Right renal cortex interstitium (tissue), 3 donors: ENCODE measurements around the gene PLPP7. TPM values are rescaled to one million over a fixed set of nuclear protein-coding genes. Genes with fewer than 3 reads are reported as not detected.

ENCODE experiments used
- DNase-seq, 3 donors: peaks; one replicate each; pipeline ENCODE4 v3.0.0-alpha.2; 2013; ENCODE audit warnings: low read depth in 3 of 3, low spot score in 2 of 3
- polyA plus RNA-seq, 3 donors: library from polyadenylated mRNA; unstranded; fragments of 120-200 nt; gene quantifications; one replicate each; pipeline ENCODE4 v1.2.1, GENCODE V29; 2013; ENCODE audit not compliant: insufficient read length in 3 of 3

Gene PLPP7
- polyA plus RNA-seq, 3 donors = 1.9 to 2.5 (median 2.0) TPM

DNA sequence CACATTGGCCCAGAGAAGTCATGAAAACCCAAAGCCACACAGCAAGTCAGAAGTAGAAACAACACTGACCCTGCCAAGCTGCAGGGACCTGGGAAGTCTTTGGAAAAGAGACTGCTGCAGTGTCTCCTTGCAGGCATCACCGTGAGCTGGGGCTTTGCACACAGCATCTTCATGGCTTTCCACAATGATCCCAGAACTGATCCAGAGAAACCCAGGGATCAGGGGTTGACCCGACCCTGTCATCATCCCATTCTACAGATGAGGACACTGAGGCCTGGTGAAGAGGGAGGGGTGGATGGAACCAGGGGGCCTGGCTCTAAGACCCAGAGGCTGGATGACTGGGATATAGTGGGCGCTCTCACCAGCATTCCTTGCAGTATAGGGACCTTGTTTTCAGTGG is 8.9 kb upstream of the PLPP7 start:
- DNase-seq = no peak

DNA sequence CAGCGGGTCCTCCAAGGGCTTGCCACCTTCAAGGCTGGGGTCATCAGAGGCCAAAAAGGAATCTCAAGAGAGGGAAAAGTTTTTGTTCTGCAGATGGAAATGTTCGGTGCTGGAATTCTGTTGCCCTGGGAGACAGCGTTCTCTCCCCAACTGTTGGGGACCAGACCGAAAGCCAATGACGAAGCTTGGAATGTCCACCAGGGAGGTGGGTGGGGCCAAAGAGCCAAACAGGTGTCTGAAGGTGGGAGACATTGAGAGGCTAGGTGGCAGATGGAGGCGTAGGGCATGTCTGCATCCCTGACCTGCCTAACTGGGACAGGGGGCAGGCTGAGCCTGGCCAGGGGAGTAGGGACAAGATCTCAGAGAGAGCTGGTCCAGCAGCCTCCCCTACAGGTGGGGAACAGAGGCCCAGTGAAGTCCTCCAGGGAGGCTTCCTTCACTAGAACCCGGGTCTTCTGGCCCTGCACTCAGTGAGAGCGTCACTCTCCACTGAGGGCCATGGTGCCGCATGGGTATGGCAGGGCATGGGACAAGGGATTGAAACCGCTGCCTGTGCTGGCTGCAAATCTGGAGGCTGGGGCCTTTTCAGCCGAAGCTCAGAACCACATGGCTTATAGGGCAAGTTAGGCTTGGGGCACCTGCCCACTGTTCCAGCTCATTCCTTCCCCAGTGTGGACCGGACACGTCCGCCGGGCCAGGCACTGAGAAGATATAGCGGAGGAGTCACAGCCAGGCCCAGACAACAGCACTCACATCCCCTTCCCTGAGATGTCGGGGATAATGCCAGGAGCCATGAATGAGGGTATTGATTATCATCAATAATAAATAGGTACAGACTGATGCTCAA is 8.2 kb upstream of the PLPP7 start:
- DNase-seq = no peak

DNA sequence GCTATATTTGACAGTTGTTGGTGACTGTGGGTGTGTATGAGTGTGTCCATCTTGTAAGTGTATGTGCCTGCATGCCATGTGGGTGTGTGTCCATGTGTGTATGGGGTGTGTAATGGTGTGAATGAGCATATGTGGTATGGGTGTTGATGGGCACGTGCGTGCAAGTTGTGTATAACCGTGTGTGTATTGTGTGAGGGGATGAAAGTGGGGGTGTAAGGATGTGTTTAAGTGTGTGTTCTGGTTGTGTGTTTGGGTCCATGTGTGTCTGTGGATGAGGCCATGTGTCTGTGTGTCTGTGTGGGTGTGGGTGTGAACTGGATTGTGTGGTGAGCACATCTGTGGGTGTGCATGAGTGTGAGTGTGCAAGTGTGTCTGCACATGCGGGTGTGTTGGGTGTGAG is 7.3 kb upstream of the PLPP7 start:
- DNase-seq = no peak

DNA sequence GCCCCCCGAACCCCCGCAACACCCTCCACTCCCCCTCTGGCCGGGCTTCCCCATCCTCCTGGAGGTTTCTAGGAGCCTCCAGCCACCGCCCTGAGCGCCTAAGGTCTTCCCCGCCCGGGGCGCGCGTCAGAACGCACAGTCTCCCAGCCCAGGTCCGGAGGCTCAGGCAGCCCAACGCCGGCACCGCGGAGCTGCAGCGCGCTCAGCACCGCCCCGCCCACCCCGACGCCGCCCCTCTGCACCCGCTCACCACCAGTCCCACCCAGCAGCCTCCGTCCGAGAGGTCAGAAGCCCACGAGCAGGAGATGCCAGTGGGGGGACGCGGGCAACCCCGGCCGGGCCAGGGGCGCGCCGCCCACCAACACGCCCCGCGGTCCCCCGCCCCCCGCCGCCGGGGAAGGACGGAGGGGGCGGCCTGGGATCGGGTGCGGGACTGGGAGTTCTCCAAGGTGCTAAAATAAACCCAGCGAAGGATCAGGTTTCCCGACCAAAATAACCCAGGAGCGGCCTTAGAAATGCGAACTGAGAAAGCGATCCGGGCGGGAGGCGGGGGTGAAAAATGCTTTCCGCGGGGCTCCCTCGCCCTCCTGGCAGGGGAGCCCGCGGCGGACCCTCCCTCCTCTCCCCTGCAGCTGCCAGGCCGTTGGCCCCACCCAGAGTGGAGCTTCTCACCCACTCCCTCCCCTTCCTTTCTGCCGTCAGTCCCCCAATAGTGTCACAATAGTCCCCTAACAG is 6.7 kb upstream of the PLPP7 start:
- peak; percentile 23 to 62 (median 54) for DNase-seq

DNA sequence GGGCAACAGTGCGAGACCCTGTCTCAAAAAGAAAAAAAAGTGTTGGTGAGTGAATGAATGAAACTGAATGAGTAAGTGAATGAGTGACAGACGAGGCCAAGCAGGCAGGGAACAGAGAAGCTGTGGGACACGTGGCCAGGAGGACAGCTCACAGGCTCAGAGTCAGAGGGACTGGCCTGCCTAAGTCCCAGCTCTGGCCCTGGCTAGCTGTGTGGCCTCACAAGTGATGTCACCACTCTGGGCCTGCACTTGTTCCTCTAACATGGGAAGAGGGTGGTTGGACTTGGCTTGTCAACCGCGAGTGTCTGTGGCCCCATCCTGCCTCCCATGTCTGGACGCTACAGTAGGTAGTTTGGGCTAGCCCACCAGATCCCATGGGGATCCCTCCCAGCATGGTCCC is 4.7 kb upstream of the PLPP7 start:
- DNase-seq = no peak

DNA sequence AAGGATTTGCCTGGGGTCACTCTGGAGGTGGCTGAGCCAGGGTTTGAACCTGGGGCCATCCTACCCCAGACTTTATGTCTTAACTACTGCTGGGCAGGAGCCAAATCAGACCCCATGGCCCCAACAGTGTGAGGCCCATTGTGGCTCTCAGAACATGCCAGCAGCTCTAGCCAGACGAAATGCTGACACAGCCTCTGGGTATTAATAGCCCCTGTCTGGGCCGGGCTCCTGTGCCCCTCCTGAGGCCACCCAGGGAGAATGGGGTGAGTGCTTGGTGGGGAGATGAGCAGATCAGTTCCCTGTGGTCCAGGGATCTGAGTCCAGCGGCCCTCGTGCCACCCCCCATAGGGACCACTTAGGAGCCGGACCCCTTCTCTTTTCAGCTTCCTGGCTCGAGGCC is 2.2 kb upstream of the PLPP7 start:
- DNase-seq = no peak

DNA sequence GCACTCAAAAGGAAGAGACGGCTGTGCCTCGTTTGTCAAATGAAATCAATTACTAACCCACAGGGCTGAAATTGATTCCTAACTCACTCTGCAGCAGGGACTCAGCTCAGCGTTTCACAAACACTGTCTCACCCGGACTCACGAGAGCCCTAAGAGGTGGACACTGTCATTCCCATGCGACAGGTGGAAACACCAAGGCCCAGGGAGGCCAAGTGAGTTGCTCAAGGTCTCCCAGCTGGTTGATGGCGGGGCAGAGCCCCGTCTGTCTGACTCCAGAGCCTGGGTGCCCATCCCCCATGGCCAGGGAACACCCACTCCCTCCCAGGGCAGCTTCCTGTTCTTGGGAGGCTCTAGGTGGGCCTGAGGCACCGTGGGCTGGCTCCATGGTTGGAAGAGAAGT is 1.3 kb upstream of the PLPP7 start:
- DNase-seq = no peak

DNA sequence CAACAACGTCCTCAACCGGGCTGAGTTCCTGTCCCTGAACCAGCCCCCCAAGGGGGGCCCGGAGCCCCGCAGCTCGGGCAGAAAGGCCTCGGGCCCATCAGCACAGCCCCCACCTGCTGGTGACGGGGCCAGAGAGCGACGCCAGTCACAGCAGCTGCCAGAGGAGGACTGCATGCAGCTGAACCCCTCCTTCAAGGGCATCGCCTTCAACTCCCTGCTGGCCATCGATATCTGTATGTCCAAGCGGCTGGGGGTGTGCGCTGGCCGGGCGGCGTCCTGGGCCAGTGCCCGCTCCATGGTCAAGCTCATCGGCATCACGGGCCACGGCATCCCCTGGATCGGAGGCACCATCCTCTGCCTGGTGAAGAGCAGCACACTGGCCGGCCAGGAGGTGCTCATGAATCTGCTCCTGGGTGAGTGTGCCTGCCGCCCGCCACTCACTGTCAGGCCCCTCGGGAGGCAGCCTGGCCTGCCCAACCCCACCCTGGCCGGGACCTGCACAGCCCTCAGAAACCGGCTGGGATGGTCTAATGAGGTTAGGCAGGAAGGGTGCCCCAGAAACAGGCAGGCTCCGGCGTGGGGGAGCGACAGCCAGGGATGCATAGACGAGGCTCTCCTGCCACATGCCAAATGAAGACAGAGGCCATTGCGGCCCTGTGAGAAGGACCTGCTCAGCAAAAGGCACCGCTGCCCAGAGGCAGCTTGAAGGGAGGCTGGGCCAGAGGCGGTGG is 678 bp downstream of the PLPP7 start:
- DNase-seq = no peak

DNA sequence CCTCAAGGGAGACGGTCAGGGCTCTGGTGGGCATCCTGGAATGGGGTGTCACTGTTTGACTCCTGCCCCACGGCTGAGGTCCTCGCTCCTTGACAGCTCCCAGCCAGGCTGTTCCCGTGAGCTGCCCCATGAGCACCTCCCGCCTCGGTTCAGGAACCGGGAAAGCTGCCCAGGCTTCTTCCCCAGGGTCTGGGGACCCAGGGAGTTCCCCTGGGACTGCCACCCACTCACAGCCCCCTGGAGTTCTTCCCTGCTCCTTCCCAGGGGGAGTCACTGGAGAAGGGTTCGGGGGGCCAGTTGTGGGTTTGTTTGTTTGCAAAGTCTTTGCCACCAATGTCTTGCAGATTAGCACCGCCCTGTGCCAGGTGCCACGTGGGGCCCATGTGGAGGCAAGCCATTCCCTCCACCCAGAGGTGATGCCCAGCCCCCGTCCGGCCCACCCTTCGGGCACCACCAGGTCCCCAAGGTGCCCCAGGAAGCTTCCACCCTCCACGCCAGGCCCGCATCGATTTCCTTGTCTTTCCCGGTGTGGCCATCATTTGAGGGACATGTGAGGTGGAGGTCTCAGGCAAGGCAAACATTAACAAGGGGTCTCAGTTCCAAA is 1.3 kb downstream of the PLPP7 start:
- DNase-seq = no peak

DNA sequence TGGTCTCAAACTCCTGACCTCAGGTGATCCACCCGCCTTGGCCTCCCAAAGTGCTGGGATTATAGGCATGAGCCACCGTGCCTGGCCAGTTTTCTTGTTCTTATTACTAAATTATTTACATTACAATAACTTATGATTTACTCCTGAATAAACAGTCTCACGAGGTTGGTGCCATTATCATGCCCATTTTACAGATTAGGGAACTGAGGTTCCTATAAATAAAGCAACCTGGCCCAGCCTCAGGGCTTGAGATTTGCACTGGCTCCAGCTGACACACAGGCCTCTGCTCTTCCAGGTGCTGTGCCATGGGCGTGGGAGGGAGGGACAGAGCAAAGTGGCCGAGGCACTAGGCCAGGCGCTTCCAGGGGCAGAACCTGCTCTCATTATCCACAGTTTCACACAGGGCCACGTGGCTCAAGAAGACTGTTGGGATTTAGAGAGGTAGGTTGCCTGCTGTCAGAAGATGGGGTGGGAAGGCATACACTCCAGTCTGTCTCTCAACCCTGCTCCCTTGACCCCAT is 2.3 kb downstream of the PLPP7 start:
- no peak for DNase-seq

DNA sequence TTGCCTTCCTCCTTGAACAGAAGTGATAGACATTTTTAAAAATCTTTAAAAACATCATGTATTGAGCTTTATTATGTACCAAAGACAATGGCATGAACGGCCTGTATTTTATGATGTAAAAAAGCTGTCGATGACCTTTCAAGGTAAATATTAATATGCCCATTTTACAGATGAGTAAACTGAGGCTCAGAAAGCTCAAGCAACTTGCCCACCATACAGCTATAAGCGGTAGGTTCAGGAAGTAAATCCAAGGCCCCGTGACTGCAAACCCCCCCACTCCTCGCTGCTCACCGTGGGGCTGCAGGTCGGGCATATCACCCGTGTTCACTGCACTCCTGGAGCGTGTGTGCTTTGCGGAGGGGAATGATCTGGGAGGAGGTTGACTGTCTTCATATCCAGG is 3.4 kb downstream of the PLPP7 start:
- no peak for DNase-seq

DNA sequence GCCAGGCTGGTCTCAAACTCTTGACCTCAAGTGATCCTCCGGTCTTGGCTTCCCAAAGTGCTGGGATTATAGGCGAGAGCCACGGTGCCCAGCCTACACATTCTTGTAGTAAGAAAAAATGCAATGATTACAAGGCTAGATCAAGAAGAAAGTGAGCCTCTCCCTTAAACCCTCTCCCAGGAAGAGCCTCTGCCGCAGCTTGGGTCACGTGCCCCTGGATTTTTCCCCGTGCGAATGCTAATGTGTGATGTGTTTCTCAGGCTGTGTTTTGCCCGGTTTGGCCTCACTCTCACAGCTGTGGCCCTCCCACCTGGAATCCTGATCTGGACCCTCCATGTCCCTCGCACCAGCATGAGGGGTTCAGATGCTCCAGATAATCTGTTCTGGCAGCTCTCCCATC is 6.9 kb downstream of the PLPP7 start:
- no peak for DNase-seq

DNA sequence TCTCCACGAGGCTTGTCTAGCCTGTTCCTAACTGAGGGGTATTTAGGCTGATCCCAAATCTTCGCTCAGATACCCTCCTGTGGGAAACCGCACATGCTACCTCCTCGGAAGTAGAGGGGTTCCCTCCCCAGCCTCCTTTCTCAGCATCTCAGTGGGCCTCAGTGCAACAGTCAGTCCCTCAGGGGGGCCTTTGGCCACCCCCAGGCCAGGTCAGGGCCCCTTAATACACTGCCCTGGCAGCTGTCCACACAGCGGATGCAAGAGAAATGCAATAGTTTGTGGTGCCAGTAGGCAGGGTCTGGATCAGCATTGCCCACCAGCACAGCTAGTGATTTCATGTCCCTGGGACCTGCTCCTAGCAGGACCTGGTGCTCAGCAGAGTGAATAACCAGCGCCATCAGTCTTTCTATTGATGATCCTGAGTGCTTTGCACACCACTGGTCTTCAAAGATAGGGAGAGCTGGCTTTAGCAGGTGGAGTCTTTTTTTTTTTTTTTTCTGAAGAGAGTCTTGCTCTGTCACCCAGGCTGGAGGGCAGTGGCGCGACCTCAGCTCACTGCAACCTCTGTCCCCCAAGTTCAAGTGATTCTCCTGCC is 7.5 kb downstream of the PLPP7 start:
- no peak for DNase-seq

DNA sequence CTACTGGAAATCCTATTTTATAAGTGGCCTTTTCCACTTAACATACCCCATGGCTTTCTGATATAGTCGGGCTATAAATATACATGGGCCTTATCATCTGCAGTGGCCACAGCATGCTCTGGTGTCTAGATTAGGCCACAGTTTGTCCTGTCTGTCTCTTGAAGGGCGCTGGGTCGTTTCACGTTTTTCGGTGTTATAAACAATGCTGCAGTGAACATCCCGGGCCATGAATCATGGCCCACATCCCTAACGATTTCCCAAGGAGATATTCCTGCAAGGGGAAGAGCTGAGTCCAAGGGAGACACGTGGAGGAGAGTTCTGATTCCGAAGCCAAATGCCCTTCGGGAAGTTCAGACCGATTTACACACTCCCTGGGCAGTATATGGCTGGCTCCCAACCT is 8.4 kb downstream of the PLPP7 start:
- DNase-seq = no peak

DNA sequence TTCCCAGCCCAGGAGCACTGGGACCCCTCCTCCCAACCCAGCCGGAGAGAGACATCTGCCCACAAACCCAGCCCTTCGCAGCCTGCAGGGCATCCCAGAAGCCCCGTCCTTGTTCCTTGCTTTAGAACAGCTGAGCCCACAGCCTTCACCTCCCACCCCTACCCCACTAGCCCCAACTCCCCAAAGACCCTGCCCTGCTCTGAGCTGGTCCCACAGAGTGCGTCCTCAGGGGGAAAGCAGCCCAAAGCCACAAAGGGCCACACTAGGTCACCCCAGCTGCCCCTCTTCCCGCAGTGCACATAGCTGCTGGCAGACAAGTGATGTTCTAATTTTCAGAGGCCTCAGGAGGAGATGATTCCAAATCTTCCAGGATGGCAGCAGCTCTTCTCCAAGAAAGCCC is 8.8 kb downstream of the PLPP7 start:
- no peak for DNase-seq

DNA sequence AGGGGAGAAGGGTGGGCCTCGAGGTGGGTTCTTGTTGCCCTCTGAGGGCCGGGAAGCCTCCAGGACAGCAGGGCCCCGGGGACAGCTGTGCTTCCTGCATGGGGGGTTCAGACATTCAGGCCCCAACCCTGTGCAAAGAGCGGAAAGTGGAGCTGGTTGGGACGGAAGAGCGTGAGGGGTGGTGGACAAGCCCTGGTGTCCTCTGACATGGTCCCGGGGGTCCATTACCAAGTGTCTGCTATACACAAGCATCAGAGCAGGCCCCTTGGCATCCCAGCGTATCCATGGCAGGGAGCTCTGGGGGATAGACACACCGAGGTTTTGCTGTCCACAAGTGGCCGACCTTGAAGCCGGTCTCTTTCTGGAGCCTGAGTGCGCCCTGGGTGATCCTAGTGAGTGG is 9.3 kb downstream of the PLPP7 start:
- no peak for DNase-seq

DNA sequence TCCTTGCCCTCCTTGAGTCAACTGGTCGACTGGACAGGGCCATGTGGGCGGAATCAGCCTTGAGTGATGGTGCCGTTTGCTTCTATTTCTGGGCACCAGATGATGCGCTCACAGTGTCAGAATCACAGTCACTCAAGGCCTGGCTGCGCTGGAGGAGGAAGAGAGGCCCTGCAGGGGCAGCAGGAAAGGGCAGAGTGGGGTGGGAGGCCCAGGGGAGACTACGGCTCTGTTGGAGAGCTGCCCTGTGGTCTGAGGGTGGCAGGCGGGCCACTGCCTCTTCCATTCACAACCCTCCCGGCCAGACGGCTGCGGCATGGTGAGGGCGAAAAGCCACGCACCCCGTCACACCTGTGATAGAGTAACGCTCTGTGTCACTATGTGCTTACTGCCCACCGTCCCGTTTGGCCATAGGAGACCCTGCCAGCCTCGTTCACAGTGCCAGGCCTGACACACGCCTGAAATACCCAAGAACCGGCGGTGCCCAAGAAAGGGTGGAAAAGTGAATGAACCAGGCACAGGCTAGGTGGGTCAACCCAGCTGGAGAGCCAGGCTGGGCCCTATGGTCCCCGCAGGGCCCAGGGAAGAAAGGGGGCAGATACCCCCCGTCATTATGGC is 9.9 kb downstream of the PLPP7 start:
- no peak for DNase-seq

DNA sequence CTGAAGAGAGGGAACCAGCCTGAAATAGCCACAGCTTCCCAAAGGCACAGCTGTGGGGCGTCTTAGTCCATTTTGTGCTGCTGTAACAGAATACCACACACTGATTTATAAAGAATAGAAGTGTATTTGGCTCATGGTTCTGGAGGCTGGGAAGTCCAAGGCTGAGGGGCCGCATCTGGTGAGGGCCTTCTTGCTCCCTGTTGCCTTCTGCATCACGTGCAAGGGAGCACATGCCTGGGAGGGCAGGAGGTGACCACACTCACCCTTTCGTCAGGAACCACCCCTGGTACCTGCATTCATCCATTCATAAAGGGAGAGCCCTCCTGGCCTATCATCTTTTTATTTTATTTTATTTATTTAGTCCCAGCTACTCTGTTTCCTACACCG is 10.4 kb downstream of the PLPP7 start:
- no peak for DNase-seq

DNA sequence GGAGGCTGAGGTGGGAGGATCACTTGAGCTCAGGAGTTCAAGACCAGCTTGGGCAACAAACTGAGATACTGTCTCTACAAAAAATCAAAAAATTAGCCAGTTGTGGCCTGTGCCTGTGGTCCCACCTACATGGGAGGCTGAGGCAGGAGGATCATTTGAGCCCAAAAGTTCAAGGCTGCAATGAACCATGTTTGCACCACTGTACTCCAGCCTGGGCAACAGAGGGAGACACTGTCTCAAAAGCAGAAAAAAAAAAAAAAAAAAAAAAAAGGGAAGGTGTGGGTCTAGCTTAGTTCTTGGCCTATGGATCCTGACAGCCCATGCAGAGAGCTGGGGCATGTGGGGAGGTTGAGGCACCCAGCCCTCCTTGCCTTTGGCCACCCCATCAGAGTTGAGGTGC is 10.9 kb downstream of the PLPP7 start:
- DNase-seq = no peak
